ENCODE measurements around the gene UBALD1. TPM values are rescaled to one million over a fixed set of nuclear protein-coding genes. Genes with fewer than 3 reads are reported as not detected.
A peak's percentile ranks its signal among the peaks of the same experiment; 100 is the strongest.

The UBALD1 gene
- total and polyA plus RNA-seq, 10 of the 15 experiments (the other 5 are each of a cell fraction or from before 2014, with no cell fraction given) = 0.05 to 32.7 (median 5.1) TPM

DNA sequence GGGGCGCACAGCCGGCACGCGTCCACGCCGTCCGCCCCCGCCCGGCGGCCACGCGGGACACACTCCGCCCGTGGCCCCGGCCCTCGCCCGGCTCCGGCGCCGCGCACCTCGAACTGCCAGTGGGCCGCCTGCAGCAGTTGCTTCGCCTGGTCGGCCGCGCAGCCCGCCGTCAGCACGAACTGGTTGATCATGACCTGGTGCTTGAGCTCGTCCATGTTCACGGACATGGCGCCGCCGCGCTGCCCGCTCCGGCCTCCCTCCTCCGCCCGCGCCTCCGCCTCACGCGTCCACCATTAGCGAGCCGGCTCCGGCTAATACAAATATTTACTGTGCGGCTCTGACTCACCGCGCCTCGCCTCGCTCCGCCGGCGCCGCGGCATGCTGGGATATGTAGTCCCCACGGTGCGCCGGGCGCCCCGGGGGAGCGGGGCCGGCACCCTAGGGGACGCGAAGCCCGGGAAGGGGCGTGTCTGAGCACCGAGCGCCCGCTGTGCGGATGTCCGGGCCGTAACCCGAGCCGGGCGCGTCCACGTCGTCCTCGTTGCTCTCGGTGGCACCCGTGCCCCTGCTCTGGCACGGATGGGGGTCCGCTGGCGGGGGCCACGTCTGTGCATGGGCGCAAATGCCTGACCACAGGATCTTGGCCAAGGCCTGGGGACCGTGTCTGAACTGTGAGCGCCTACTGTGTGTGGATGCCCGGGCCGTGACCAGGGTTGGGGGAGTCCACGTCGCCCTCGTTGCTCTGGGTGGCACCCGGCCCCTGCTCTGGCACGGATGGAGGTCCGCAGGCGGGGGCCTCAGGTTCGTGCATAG lies at the start of gene UBALD1 (continued):
- TF ChIP-seq POLR2AphosphoS5 (IDR thresholded peaks at IDR 0.05; ENCODE audit: low read length) = peak; percentile 85
- TF ChIP-seq NFXL1 (IDR thresholded peaks at IDR 0.05; ENCODE audit: borderline replicate concordance) = no peak
- peak; percentile 64; the same call in 1 of the 2 replicates for TF ChIP-seq SMAD5 (IDR thresholded peaks at IDR 0.05; ENCODE audit: low read depth)
- TF ChIP-seq TCF12 (IDR thresholded peaks at IDR 0.05; ENCODE audit: low read depth, low read length) = peak; percentile 29; the same call in 1 of the 2 replicates
- peak; percentile 71 for TF ChIP-seq ZSCAN29 (IDR thresholded peaks at IDR 0.05)
- TF ChIP-seq POLR2AphosphoS2 (IDR thresholded peaks at IDR 0.05; ENCODE audit: low read depth, low read length) = peak; percentile 44; the same call in 1 of the 2 replicates
- peak; percentile 83 for TF ChIP-seq SIX5 (IDR thresholded peaks at IDR 0.05; ENCODE audit: low read depth, low read length, severe bottlenecking)
- no peak for TF ChIP-seq ZNF207 (IDR thresholded peaks at IDR 0.05; ENCODE audit: borderline replicate concordance)
- TF ChIP-seq, protein P1, sequence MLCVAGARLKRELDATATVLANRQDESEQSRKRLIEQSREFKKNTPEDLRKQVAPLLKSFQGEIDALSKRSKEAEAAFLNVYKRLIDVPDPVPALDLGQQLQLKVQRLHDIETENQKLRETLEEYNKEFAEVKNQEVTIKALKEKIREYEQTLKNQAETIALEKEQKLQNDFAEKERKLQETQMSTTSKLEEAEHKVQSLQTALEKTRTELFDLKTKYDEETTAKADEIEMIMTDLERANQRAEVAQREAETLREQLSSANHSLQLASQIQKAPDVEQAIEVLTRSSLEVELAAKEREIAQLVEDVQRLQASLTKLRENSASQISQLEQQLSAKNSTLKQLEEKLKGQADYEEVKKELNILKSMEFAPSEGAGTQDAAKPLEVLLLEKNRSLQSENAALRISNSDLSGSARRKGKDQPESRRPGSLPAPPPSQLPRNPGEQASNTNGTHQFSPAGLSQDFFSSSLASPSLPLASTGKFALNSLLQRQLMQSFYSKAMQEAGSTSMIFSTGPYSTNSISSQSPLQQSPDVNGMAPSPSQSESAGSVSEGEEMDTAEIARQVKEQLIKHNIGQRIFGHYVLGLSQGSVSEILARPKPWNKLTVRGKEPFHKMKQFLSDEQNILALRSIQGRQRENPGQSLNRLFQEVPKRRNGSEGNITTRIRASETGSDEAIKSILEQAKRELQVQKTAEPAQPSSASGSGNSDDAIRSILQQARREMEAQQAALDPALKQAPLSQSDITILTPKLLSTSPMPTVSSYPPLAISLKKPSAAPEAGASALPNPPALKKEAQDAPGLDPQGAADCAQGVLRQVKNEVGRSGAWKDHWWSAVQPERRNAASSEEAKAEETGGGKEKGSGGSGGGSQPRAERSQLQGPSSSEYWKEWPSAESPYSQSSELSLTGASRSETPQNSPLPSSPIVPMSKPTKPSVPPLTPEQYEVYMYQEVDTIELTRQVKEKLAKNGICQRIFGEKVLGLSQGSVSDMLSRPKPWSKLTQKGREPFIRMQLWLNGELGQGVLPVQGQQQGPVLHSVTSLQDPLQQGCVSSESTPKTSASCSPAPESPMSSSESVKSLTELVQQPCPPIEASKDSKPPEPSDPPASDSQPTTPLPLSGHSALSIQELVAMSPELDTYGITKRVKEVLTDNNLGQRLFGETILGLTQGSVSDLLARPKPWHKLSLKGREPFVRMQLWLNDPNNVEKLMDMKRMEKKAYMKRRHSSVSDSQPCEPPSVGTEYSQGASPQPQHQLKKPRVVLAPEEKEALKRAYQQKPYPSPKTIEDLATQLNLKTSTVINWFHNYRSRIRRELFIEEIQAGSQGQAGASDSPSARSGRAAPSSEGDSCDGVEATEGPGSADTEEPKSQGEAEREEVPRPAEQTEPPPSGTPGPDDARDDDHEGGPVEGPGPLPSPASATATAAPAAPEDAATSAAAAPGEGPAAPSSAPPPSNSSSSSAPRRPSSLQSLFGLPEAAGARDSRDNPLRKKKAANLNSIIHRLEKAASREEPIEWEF (IDR thresholded peaks at IDR 0.05; ENCODE audit: insufficient replicate concordance, low read depth, low read length) = no peak
- TF ChIP-seq HCFC1 (IDR thresholded peaks at IDR 0.05; ENCODE audit: low read length) = peak; percentile 94
- no peak for TF ChIP-seq MTA3 (IDR thresholded peaks at IDR 0.05; ENCODE audit: borderline replicate concordance, low read length)
- peak; percentile 58 for TF ChIP-seq CHD2 (IDR thresholded peaks at IDR 0.05; ENCODE audit: borderline replicate concordance, low read depth, low read length)
- peak in 1 of 2 experiments; percentile 75; a peak in 1 of 4 replicates for TF ChIP-seq BHLHE40 (IDR thresholded peaks at IDR 0.05; ENCODE audit: borderline replicate concordance in 1 of 2, low read depth in 2 of 2, low read length in 1 of 2)
- no peak for TF ChIP-seq SMAD1 (IDR thresholded peaks at IDR 0.05; ENCODE audit: low read depth, partially characterized antibody)
- peak; percentile 4 to 5; a peak in 1 of 3 replicates for TF ChIP-seq EGR1 (IDR thresholded peaks at IDR 0.05; ENCODE audit: borderline replicate concordance in 1 of 2, low read depth in 2 of 2, low read length in 2 of 2)
- no peak for TF ChIP-seq RBBP5 (conservative IDR thresholded peaks at IDR 0.05)
- TF ChIP-seq, protein P2, sequence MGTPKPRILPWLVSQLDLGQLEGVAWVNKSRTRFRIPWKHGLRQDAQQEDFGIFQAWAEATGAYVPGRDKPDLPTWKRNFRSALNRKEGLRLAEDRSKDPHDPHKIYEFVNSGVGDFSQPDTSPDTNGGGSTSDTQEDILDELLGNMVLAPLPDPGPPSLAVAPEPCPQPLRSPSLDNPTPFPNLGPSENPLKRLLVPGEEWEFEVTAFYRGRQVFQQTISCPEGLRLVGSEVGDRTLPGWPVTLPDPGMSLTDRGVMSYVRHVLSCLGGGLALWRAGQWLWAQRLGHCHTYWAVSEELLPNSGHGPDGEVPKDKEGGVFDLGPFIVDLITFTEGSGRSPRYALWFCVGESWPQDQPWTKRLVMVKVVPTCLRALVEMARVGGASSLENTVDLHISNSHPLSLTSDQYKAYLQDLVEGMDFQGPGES (IDR thresholded peaks at IDR 0.05) = peak; percentile 17; the same call in 1 of the 2 replicates
- TF ChIP-seq DPF2 (IDR thresholded peaks at IDR 0.05) = no peak; the same call in 1 of the 2 replicates
- peak; percentile 78; the same call in 2 of the 3 replicates for TF ChIP-seq POU2F2 (IDR thresholded peaks at IDR 0.05; ENCODE audit: borderline replicate concordance, low read depth, low read length)
- TF ChIP-seq, protein P3, sequence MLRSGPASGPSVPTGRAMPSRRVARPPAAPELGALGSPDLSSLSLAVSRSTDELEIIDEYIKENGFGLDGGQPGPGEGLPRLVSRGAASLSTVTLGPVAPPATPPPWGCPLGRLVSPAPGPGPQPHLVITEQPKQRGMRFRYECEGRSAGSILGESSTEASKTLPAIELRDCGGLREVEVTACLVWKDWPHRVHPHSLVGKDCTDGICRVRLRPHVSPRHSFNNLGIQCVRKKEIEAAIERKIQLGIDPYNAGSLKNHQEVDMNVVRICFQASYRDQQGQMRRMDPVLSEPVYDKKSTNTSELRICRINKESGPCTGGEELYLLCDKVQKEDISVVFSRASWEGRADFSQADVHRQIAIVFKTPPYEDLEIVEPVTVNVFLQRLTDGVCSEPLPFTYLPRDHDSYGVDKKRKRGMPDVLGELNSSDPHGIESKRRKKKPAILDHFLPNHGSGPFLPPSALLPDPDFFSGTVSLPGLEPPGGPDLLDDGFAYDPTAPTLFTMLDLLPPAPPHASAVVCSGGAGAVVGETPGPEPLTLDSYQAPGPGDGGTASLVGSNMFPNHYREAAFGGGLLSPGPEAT (IDR thresholded peaks at IDR 0.05; ENCODE audit: low read depth) = no peak
- TF ChIP-seq CREM (IDR thresholded peaks at IDR 0.05; ENCODE audit: low read depth) = peak; percentile 78

Measured in GM12878 (cell line).